HEK293T (cell line): ENCODE results near the gene SPECC1L.
"Not testable (repeated sequence)": the region's sequence is repeated elsewhere in the genome, so short reads cannot be mapped to it uniquely, and the experiment has no call there.

Experiments used
- ARNT ChIP-seq: fragments of 450-650 bp; IDR thresholded peaks from 2 replicates; pipeline ENCODE4 v1.6.1; 2017; ENCODE audit warnings: mild to moderate bottlenecking
- BHLHE40 ChIP-seq: fragments of 450-650 bp; IDR thresholded peaks from 2 replicates; pipeline ENCODE4 v1.6.1; 2016; ENCODE audit warnings: mild to moderate bottlenecking, moderate library complexity, borderline replicate concordance
- FOXA1 ChIP-seq: fragments of 450-650 bp; IDR thresholded peaks from 2 replicates; pipeline ENCODE4 v1.6.1; 2016; ENCODE audit warnings: mild to moderate bottlenecking
- FOXK2 ChIP-seq: fragments of 450-650 bp; IDR thresholded peaks from 2 replicates; pipeline ENCODE4 v1.6.1; 2016; ENCODE audit warnings: mild to moderate bottlenecking
- L3MBTL2 ChIP-seq: fragments of 450-650 bp; conservative IDR thresholded peaks from 2 replicates; pipeline ENCODE4 v1.6.1; 2016; ENCODE audit warnings: mild to moderate bottlenecking
- SP1 ChIP-seq: fragments of 450-650 bp; IDR thresholded peaks from 2 replicates; pipeline ENCODE4 v1.6.1; 2017
- TARDBP ChIP-seq: fragments of 450-650 bp; IDR thresholded peaks from 2 replicates; pipeline ENCODE4 v1.6.1; 2016
- TF ChIP-seq, protein P1 (sequence below): fragments of 450-650 bp; IDR thresholded peaks from 2 replicates; pipeline ENCODE4 v1.6.1; 2016

- not testable (repeated sequence) for TF ChIP-seq SP1, BHLHE40, FOXK2, TARDBP, L3MBTL2, FOXA1, ARNT
- TF ChIP-seq, protein P1, sequence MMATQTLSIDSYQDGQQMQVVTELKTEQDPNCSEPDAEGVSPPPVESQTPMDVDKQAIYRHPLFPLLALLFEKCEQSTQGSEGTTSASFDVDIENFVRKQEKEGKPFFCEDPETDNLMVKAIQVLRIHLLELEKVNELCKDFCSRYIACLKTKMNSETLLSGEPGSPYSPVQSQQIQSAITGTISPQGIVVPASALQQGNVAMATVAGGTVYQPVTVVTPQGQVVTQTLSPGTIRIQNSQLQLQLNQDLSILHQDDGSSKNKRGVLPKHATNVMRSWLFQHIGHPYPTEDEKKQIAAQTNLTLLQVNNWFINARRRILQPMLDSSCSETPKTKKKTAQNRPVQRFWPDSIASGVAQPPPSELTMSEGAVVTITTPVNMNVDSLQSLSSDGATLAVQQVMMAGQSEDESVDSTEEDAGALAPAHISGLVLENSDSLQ, result not testable (repeated sequence)
Measured at GRCh38 chr22:24292202-24292830, 21.7 kb downstream of the SPECC1L start.
